Hepatocyte (in vitro differentiated cells): ENCODE data around the gene METRN.

ENCODE experiments used
- CTCF ChIP-seq: fragments of 200-600 bp; sonication (generic); IDR thresholded peaks from 2 replicates; pipeline ENCODE4 v1.5.1; 2016; ENCODE audit warnings: antibody characterized with exemption, mild to moderate bottlenecking; ENCODE audit not compliant: poor library complexity
- EZH2phosphoT487 ChIP-seq: fragments of 200-600 bp; sonication (generic); IDR thresholded peaks from one replicate; pipeline ENCODE4 v1.6.1; 2018; ENCODE audit warnings: antibody characterized with exemption, mild to moderate bottlenecking, low read depth, moderate library complexity; ENCODE audit not compliant: unreplicated experiment, severe bottlenecking

GRCh38 chr16:711084-711483 lies 3.8 kb upstream of the METRN start:
- TF ChIP-seq CTCF, result no peak
- no peak for TF ChIP-seq EZH2phosphoT487
